OCI-LY7 (cell line): ENCODE measurements around the gene KIAA1549.

ENCODE experiments used
- EZH2phosphoT487 ChIP-seq: fragments of 200-600 bp; sonication (generic); IDR thresholded peaks from 2 replicates; pipeline ENCODE4 v1.6.1; 2018; ENCODE audit warnings: low read depth, borderline replicate concordance, mild to moderate bottlenecking, mixed run types, antibody characterized with exemption, low read length, moderate library complexity, mixed read lengths
- TF ChIP-seq, protein P1 (sequence below): fragments of 200-600 bp; sonication (generic); conservative IDR thresholded peaks from 2 replicates; pipeline ENCODE4 v1.5.1; 2014; ENCODE audit warnings: mild to moderate bottlenecking, antibody characterized with exemption, low read length, moderate library complexity, mixed read lengths

DNA sequence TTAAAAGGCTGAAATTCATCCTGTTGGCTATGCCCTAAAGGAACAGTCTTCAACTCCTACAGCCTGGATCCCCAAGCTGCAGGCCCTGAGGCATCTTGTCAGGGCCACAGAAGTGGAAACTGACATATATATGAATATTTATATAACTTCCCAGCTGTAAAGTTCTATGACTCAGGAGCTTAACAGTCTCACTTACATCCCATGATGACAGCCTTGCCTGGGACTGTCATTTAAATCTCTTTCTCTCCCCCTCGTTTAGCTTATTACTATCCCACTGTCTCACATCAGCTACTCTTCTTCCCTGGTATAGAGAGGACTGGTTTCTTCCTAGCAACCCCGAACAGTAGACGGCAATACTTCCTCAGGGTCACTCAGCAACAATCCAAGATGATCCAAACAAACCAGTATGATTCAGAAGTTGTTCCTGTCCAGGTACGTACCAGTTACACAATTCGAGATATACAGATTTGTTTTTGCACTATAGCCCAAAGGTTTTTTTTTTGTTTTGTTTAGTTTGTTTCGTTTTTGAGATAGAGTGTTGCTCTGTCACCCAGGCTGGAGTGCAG is 22.7 kb downstream of the KIAA1549 start:
- TF ChIP-seq, protein P1, sequence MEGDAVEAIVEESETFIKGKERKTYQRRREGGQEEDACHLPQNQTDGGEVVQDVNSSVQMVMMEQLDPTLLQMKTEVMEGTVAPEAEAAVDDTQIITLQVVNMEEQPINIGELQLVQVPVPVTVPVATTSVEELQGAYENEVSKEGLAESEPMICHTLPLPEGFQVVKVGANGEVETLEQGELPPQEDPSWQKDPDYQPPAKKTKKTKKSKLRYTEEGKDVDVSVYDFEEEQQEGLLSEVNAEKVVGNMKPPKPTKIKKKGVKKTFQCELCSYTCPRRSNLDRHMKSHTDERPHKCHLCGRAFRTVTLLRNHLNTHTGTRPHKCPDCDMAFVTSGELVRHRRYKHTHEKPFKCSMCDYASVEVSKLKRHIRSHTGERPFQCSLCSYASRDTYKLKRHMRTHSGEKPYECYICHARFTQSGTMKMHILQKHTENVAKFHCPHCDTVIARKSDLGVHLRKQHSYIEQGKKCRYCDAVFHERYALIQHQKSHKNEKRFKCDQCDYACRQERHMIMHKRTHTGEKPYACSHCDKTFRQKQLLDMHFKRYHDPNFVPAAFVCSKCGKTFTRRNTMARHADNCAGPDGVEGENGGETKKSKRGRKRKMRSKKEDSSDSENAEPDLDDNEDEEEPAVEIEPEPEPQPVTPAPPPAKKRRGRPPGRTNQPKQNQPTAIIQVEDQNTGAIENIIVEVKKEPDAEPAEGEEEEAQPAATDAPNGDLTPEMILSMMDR = no peak
- no peak for TF ChIP-seq EZH2phosphoT487
